OCI-LY7 (cell line): ENCODE results near the gene CUEDC1.

Experiments used
- EZH2phosphoT487 ChIP-seq: fragments of 200-600 bp; sonication (generic); IDR thresholded peaks from 2 replicates; pipeline ENCODE4 v1.6.1; 2018; ENCODE audit warnings: low read depth, borderline replicate concordance, mild to moderate bottlenecking, mixed run types, antibody characterized with exemption, low read length, moderate library complexity, mixed read lengths
- TF ChIP-seq, protein P1 (sequence below): fragments of 200-600 bp; sonication (generic); conservative IDR thresholded peaks from 2 replicates; pipeline ENCODE4 v1.5.1; 2014; ENCODE audit warnings: mild to moderate bottlenecking, antibody characterized with exemption, low read length, moderate library complexity, mixed read lengths

DNA sequence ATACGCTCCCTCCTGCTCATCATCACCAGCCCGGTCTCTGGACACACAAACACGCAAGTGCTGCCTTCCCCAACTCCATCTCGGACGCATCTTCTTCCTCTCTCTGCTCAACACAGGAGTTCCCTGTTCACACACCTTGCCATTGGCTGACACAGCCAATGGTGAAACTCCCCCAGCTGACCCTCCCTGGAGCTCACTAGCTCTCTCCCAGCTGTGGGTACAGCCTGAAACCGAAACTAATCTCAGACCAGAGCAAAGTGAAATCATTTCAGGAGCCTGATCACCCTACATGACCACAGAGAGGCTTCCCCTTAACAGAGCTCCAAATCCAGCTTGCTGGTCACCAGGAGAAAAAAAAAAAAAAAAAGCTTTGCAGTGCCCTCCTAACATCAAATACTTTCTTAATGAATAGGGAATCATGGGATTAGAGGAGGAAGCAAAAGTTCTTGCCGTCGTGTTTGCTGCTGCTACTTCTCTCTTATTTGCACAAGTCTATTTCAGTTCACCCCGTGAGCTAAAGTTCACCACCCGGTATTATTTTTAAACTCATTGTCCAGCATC, 8.3 kb downstream of the CUEDC1 start:
- TF ChIP-seq, protein P1, sequence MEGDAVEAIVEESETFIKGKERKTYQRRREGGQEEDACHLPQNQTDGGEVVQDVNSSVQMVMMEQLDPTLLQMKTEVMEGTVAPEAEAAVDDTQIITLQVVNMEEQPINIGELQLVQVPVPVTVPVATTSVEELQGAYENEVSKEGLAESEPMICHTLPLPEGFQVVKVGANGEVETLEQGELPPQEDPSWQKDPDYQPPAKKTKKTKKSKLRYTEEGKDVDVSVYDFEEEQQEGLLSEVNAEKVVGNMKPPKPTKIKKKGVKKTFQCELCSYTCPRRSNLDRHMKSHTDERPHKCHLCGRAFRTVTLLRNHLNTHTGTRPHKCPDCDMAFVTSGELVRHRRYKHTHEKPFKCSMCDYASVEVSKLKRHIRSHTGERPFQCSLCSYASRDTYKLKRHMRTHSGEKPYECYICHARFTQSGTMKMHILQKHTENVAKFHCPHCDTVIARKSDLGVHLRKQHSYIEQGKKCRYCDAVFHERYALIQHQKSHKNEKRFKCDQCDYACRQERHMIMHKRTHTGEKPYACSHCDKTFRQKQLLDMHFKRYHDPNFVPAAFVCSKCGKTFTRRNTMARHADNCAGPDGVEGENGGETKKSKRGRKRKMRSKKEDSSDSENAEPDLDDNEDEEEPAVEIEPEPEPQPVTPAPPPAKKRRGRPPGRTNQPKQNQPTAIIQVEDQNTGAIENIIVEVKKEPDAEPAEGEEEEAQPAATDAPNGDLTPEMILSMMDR = no peak
- TF ChIP-seq EZH2phosphoT487 = no peak
